ENCODE data around the gene PAK1. TPM values are rescaled to one million over a fixed set of nuclear protein-coding genes. Genes with fewer than 3 reads are reported as not detected.

The PAK1 gene
- total RNA-seq, 1 donor from 2014 or later, result 54.8 TPM

Other genes with a start within 250 kb of the PAK1 start
- gene GDPD4, start 172.4 kb downstream of the PAK1 start, total RNA-seq, result not detected in 2 replicates
- gene AQP11, start 115.9 kb upstream of the PAK1 start, total RNA-seq, result 0.10 and 0.34 TPM in 2 replicates
- gene CLNS1A, start 163.7 kb upstream of the PAK1 start, total RNA-seq, result 102 and 109 TPM in 2 replicates

Measured in T-helper 1 cell treated with Interleukin-12 subunit alpha and Interleukin-12 subunit beta and Interleukin-4 antibody, amounts not matched to agents 30 ng/mL and 1 ng/mL, for 36 hours (primary cell).